ENCODE data around the gene TMEM190.

DNA sequence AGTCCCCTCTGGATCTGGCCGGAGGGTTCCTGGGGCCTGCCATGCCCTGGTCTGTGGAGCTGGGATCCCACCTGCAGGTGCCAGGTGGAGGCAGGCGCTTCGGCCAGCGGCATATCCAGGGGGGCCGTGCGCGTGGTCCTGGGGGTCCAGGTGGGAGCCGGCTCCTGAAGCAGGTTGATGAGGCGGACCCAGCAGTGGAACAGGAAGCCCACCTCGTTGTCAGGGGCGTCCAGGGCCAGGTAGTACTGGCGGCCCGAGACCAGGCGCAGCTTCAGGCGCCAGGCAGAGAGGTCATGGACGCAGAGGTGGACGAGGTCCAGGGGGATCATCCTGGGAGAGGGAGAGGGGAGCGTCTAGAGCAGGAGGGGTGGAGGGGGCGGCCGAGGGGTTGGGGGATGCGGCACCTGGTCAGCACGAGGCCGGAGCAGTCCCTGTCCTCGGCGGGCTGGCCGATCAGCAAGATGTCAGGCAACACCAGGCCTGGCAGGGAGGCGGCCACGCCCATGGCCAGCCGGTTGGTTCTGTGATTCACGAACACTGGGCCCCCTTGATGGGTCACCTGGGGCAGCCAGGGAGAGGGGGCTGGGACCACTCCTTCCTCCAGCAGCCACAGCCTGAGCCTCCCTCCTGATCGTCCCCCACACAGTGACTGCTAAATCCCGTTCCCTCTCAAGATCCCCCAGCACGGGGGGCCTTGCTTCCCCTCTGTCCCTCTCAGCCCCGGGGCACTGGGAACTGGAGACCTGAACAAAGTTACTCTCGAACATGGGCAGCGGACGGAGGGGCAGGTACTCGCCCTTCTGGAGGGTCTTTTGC, 14.2 kb upstream of the TMEM190 start:
- TF ChIP-seq CTCF (IDR thresholded peaks at IDR 0.05): no peak
- TF ChIP-seq POLR2A (IDR thresholded peaks at IDR 0.05): no peak
